HepG2 (cell line): ENCODE measurements around the gene MAGI1.
"Not testable (repeated sequence)": the region's sequence is repeated elsewhere in the genome, so short reads cannot be mapped to it uniquely, and the experiment has no call there.

Experiments used
- CBX1 ChIP-seq: IDR thresholded peaks from one replicate; pipeline ENCODE4 v1.6.1; 2016; ENCODE audit warnings: antibody characterized with exemption, low read depth
- ELF3 ChIP-seq: IDR thresholded peaks from 2 replicates; pipeline ENCODE4 v1.6.1; 2016; ENCODE audit warnings: missing genetic modification reagents, missing compliant biosample characterization
- POLR2A ChIP-seq, 2 experiments: IDR thresholded peaks; 2 replicates each; pipeline ENCODE4 v1.6.1; 2011; ENCODE audit warnings: low read depth in 2 of 2, low read length in 2 of 2, mild to moderate bottlenecking in 1 of 2, moderate library complexity in 1 of 2; ENCODE audit not compliant: insufficient read depth in 1 of 2
- PRPF4 ChIP-seq: fragments of 200-400 bp; formaldehyde crosslinking; IDR thresholded peaks from 2 replicates; pipeline ENCODE4 v1.6.1; 2016; ENCODE audit warnings: low read length, low read depth; ENCODE audit not compliant: poor library complexity, severe bottlenecking
- SIX4 ChIP-seq: sonication (generic); formaldehyde crosslinking; IDR thresholded peaks from 2 replicates; pipeline ENCODE4 v1.4.0; 2020; ENCODE audit warnings: missing genetic modification reagents
- SKI ChIP-seq: fragments of 450-650 bp; IDR thresholded peaks from one replicate; pipeline ENCODE4 v1.6.1; 2018; ENCODE audit warnings: mild to moderate bottlenecking; ENCODE audit not compliant: partially characterized antibody
- ZNF329 ChIP-seq: sonication (generic); formaldehyde crosslinking; IDR thresholded peaks from 2 replicates; pipeline ENCODE4 v1.9.0; 2021; ENCODE audit warnings: low read depth, mild to moderate bottlenecking, missing genetic modification reagents
- TF ChIP-seq, protein P1 (sequence below): sonication (generic); formaldehyde crosslinking; IDR thresholded peaks from 2 replicates; pipeline ENCODE4 v1.8.0; 2022; ENCODE audit warnings: mild to moderate bottlenecking, missing genetic modification reagents, borderline replicate concordance
- TF ChIP-seq, protein P2 (sequence below): sonication (generic); formaldehyde crosslinking; IDR thresholded peaks from 2 replicates; pipeline ENCODE4 v1.5.0; 2020; ENCODE audit warnings: mild to moderate bottlenecking, missing genetic modification reagents, moderate library complexity
- TF ChIP-seq, protein P3 (sequence below): sonication (generic); formaldehyde crosslinking; IDR thresholded peaks from 2 replicates; pipeline ENCODE4 v1.5.0; 2020; ENCODE audit warnings: missing genetic modification reagents

DNA sequence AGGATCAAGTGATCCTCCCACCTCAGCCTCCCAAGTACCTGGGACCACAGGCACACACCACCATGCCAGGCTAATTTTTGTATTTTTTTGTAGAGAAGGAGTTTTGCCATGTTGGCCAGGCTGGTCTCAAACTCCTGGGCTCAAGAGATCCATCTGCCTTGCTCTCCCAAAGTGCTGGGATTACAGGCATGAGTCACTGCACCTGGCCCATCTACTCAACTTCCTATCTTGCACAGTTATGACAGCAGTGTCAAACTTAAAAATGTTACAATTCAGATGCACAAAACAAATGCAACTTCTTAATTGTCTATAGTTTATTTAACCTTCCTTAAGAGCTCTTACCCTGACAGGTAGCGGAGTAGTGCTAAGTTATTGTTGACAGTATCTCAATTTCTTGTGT lies 319.1 kb downstream of the MAGI1 start:
- TF ChIP-seq, protein P1, sequence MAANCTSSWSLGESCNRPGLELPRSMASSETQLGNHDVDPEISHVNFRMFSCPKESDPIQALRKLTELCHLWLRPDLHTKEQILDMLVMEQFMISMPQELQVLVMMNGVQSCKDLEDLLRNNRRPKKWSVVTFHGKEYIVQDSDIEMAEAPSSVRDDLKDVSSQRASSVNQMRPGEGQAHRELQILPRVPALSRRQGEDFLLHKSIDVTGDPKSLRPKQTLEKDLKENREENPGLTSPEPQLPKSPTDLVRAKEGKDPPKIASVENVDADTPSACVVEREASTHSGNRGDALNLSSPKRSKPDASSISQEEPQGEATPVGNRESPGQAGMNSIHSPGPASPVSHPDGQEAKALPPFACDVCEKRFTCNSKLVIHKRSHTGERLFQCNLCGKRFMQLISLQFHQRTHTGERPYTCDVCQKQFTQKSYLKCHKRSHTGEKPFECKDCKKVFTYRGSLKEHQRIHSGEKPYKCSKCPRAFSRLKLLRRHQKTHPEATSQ (CRISPR knock-in tag), result not testable (repeated sequence)
- not testable (repeated sequence) for TF ChIP-seq SIX4 (CRISPR knock-in tag); CBX1; ZNF329 (CRISPR knock-in tag); POLR2A (IDR thresholded peaks at IDR 0.05; ENCODE audit: insufficient read depth in 1 of 2, low read depth in 2 of 2, low read length in 2 of 2); SKI; ELF3 (CRISPR knock-in tag); PRPF4
- TF ChIP-seq, protein P2, sequence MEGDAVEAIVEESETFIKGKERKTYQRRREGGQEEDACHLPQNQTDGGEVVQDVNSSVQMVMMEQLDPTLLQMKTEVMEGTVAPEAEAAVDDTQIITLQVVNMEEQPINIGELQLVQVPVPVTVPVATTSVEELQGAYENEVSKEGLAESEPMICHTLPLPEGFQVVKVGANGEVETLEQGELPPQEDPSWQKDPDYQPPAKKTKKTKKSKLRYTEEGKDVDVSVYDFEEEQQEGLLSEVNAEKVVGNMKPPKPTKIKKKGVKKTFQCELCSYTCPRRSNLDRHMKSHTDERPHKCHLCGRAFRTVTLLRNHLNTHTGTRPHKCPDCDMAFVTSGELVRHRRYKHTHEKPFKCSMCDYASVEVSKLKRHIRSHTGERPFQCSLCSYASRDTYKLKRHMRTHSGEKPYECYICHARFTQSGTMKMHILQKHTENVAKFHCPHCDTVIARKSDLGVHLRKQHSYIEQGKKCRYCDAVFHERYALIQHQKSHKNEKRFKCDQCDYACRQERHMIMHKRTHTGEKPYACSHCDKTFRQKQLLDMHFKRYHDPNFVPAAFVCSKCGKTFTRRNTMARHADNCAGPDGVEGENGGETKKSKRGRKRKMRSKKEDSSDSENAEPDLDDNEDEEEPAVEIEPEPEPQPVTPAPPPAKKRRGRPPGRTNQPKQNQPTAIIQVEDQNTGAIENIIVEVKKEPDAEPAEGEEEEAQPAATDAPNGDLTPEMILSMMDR (CRISPR knock-in tag), result not testable (repeated sequence)
- TF ChIP-seq, protein P3, sequence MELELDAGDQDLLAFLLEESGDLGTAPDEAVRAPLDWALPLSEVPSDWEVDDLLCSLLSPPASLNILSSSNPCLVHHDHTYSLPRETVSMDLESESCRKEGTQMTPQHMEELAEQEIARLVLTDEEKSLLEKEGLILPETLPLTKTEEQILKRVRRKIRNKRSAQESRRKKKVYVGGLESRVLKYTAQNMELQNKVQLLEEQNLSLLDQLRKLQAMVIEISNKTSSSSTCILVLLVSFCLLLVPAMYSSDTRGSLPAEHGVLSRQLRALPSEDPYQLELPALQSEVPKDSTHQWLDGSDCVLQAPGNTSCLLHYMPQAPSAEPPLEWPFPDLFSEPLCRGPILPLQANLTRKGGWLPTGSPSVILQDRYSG (CRISPR knock-in tag), result not testable (repeated sequence)
